HepG2 (cell line): ENCODE results near the gene SIK3. TPM values are rescaled to one million over a fixed set of nuclear protein-coding genes. Genes with fewer than 3 reads are reported as not detected.

Experiments used
- ATAC-seq: fragments of 200-7000 bp; cut with Tn5 transposase; 3 replicates; pipeline ENCODE4 v1.9.1; 2020; ENCODE audit warnings: mild to moderate bottlenecking, moderate library complexity
- BruUV-seq: library from RNA; stranded (reverse); fragments of 400-500 nt; replicated peaks from 2 replicates; lab custom pipeline; 2021; lab: Mats Ljungman, UMichigan
- CTCF ChIA-PET: fragments of 300-600 bp; formaldehyde crosslinking; extraction: SDS; loops from one replicate; lab custom pipeline; 2021; ENCODE audit warnings: low total read pairs, inconsistent platforms, low intra/inter-chr PET ratio; lab: Yijun Ruan, JAX
- POLR2A ChIA-PET: fragments of 350-600 bp; sonication (Branson Sonifier 250); formaldehyde crosslinking; loops from one replicate; lab custom pipeline; 2020; ENCODE audit warnings: antibody characterized with exemption, inconsistent platforms; lab: Yijun Ruan, JAX
- DNase-seq: peaks from one replicate; pipeline ENCODE4 v3.0.0-alpha.2; 2015; ENCODE audit warnings: low spot score
- FAIRE-seq: peaks from 3 replicates; lab custom pipeline; 2011; peaks lifted over from hg19 to GRCh38; lab: Jason Lieb, UNC
- H2AFZ ChIP-seq: one replicate; pipeline ENCODE4 v1.6.1; 2011; ENCODE audit warnings: low read length, inconsistent platforms
- H3K27ac ChIP-seq: fragments of 300-600 bp; 3 replicates; pipeline ENCODE4 v1.8.0; 2011; ENCODE audit warnings: mixed run types, mild to moderate bottlenecking, mixed read lengths, low read length, inconsistent platforms; ENCODE audit not compliant: insufficient read depth; ENCODE audit errors: extremely low read length
- H3K27me3 ChIP-seq, 2 experiments: fragments of 200-600 bp in 1 of 2; 2 replicates in 1 of 2; 3 replicates in 1 of 2; pipeline versions ENCODE4 v1.6.0 to v1.8.0; 2011; ENCODE audit warnings: low read length in 2 of 2, mild to moderate bottlenecking in 2 of 2, moderate library complexity in 2 of 2, inconsistent platforms in 1 of 2; ENCODE audit not compliant: insufficient read depth in 2 of 2, control insufficient read depth in 1 of 2
- H3K36me3 ChIP-seq, 2 experiments: fragments of 200-600 bp in 1 of 2; replicated peaks in 1 of 2; 2 replicates in 1 of 2; 3 replicates in 1 of 2; pipeline versions ENCODE4 v1.5.1 to v1.8.0; 2011; ENCODE audit warnings: low read length in 2 of 2, inconsistent platforms in 1 of 2; ENCODE audit not compliant: insufficient read depth in 2 of 2, control insufficient read depth in 1 of 2
- H3K4me1 ChIP-seq: 2 replicates; pipeline ENCODE4 v1.5.1; 2012; ENCODE audit warnings: low read length, inconsistent platforms; ENCODE audit not compliant: insufficient read depth
- H3K4me2 ChIP-seq: 2 replicates; pipeline ENCODE4 v1.6.0; 2011; ENCODE audit warnings: low read depth, low read length, inconsistent platforms
- H3K4me3 ChIP-seq, 3 experiments: fragments of 200-600 bp in 1 of 3; sonication (generic), shearing (Covaris generic) in 1 of 3; replicated peaks in 1 of 3; 2 replicates each; pipeline ENCODE4 v1.5.1; 2011 to 2016; ENCODE audit warnings: low read length in 3 of 3, inconsistent platforms in 2 of 3, low read depth in 2 of 3, mild to moderate bottlenecking in 2 of 3, control low read depth in 1 of 3, mixed read lengths in 1 of 3; ENCODE audit not compliant: insufficient read depth in 1 of 3
- H3K79me2 ChIP-seq: one replicate; pipeline ENCODE4 v1.6.1; 2011; ENCODE audit warnings: low read length, inconsistent platforms; ENCODE audit not compliant: insufficient read depth
- H3K9ac ChIP-seq: 2 replicates; pipeline ENCODE4 v1.6.0; 2011; ENCODE audit warnings: mild to moderate bottlenecking, low read depth, low read length, inconsistent platforms; ENCODE audit not compliant: insufficient read depth
- H3K9me3 ChIP-seq: 2 replicates; pipeline ENCODE4 v1.5.1; 2012; ENCODE audit warnings: mild to moderate bottlenecking, low read length
- H4K20me1 ChIP-seq: 2 replicates; pipeline ENCODE4 v1.6.0; 2011; ENCODE audit warnings: inconsistent platforms, mild to moderate bottlenecking, low read length, moderate library complexity; ENCODE audit not compliant: insufficient read depth
- ZNF251 ChIP-seq: sonication (generic); formaldehyde crosslinking; IDR thresholded peaks from 2 replicates; pipeline ENCODE4 v1.9.0; 2021; ENCODE audit warnings: mild to moderate bottlenecking, missing genetic modification reagents
- ZNF574 ChIP-seq: sonication (generic); formaldehyde crosslinking; IDR thresholded peaks from 2 replicates; pipeline ENCODE4 v1.4.0; 2020; ENCODE audit warnings: missing genetic modification reagents
- WGBS: methylation state at CpG from one replicate; pipeline ENCODE4 v1.1.6; 2017; ENCODE audit warnings: low lambda C conversion rate; 5-methylcytosine and 5-hydroxymethylcytosine counted together
- in situ Hi-C: cut with HindIII; loops from 2 replicates; pipeline ENCODE4 v1.10.0; 2017; ENCODE audit warnings: low pct_unique_long_range_greater_than_20kb; ENCODE audit not compliant: extremely low pct_ligation_motif_present
- intact Hi-C: fragments of 100-400 bp; cut with micrococcal nuclease; formaldehyde crosslinking; loops from one replicate; pipeline ENCODE4 v1.10.0; 2022; ENCODE audit not compliant: unreplicated experiment
- polyA plus RNA-seq, 8 experiments: library from polyadenylated mRNA; depleted of rRNA in 3 of 8; stranded (reverse) in 7 of 8; unstranded in 1 of 8; fragments of >200 nt; fragmentation: Illumina TruSeq in 4 of 8; extraction: Trizol in 4 of 8; gene quantifications; 2 replicates each; pipeline versions ENCODE4 v1.2.1 to v1.2.3, GENCODE V29; 2011 to 2016; ENCODE audit warnings: low read depth in 4 of 8, missing spikeins in 1 of 8, mixed read lengths in 1 of 8; ENCODE audit not compliant: insufficient read depth in 1 of 8
- total RNA-seq, 5 experiments: library from RNA; depleted of rRNA; stranded (reverse); fragments of >200 nt; fragmentation: Illumina TruSeq; extraction: Trizol; gene quantifications; 2 replicates each; pipeline ENCODE4 v1.2.3, GENCODE V29; 2016; ENCODE audit warnings: low read depth in 1 of 5
- TF ChIP-seq, protein P1 (sequence below): sonication (generic); formaldehyde crosslinking; IDR thresholded peaks from 2 replicates; pipeline ENCODE4 v1.4.0; 2020; ENCODE audit warnings: missing genetic modification reagents, borderline replicate concordance

The SIK3 gene
- total and polyA plus RNA-seq, 2 of the 13 experiments (the other 11 are each of a cell fraction or from before 2014, with no cell fraction given): 5.7 to 9.8 TPM

DNA sequence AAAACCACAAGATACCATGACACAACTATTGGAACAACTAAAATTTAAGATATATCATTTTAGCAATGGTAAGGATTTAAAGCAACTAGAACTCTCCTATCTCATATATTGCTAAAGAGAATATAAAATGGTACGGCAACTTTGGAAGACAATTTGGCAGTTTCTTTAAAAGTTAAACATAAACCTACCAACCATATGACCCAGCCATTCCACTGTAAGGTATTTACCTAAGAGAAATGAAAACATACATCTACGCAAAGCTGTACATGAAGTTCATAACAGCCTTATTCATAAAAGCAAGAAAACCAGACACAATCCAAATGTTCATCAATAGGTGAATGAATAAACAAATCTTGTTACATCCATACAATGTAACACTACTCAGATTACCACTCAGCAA, 31.3 kb downstream of the SIK3 start:
- CTCF ChIA-PET: no interaction called here
- no peak for FAIRE-seq
- no peaks in the 10 kb centered on the region for H3K36me3 ChIP-seq
- POLR2A ChIA-PET: no interaction called here
- intact Hi-C loops: no loop called here
- ATAC-seq: no peak
- in situ Hi-C loops: no loop called here
- BruUV-seq: no TSS peak
- no peak overlapping the region for H3K4me3 ChIP-seq
- H3K27ac ChIP-seq: no peak overlapping the region
- peaks cover 62% of the 10 kb centered on the region for H4K20me1 ChIP-seq
- no peak overlapping the region for H2AFZ ChIP-seq
- H3K9ac ChIP-seq: no peak overlapping the region
- no peaks in the 10 kb centered on the region for H3K9me3 ChIP-seq
- no peak overlapping the region for H3K4me2 ChIP-seq
- H3K4me1 ChIP-seq: peaks cover 29% of the 10 kb centered on the region
- WGBS: 92% methylated on average over 2 of the region's 2 CpGs
- no peak for TF ChIP-seq ZNF574 (CRISPR knock-in tag)
- TF ChIP-seq, protein P1, sequence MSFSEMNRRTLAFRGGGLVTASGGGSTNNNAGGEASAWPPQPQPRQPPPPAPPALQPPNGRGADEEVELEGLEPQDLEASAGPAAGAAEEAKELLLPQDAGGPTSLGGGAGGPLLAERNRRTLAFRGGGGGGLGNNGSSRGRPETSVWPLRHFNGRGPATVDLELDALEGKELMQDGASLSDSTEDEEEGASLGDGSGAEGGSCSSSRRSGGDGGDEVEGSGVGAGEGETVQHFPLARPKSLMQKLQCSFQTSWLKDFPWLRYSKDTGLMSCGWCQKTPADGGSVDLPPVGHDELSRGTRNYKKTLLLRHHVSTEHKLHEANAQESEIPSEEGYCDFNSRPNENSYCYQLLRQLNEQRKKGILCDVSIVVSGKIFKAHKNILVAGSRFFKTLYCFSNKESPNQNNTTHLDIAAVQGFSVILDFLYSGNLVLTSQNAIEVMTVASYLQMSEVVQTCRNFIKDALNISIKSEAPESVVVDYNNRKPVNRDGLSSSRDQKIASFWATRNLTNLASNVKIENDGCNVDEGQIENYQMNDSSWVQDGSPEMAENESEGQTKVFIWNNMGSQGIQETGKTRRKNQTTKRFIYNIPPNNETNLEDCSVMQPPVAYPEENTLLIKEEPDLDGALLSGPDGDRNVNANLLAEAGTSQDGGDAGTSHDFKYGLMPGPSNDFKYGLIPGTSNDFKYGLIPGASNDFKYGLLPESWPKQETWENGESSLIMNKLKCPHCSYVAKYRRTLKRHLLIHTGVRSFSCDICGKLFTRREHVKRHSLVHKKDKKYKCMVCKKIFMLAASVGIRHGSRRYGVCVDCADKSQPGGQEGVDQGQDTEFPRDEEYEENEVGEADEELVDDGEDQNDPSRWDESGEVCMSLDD (CRISPR knock-in tag): no peak
- no peak for TF ChIP-seq ZNF251
- no peaks in the 10 kb centered on the region for H3K27me3 ChIP-seq
- no peak for DNase-seq
- H3K79me2 ChIP-seq: peaks cover 43% of the 10 kb centered on the region
